Loucy (cell line): ENCODE data around the gene BCL3.

Experiments used
- CTCF ChIP-seq: fragments of 200-600 bp; sonication (generic); conservative IDR thresholded peaks from 2 replicates; pipeline ENCODE4 v1.5.1; 2014; ENCODE audit warnings: mild to moderate bottlenecking, antibody characterized with exemption, low read length
- EZH2phosphoT487 ChIP-seq: fragments of 200-600 bp; IDR thresholded peaks from 2 replicates; pipeline ENCODE4 v1.6.1; 2018; ENCODE audit warnings: antibody characterized with exemption, mild to moderate bottlenecking, moderate library complexity, borderline replicate concordance

- TF ChIP-seq CTCF (no peak), EZH2phosphoT487 (no peak)
These were observed 24.5 kb downstream of the BCL3 start for GRCh38 chr19:44772959-44773358.
